SK-N-SH (cell line): ENCODE results near the gene CACNG3. TPM values are rescaled to one million over a fixed set of nuclear protein-coding genes. Genes with fewer than 3 reads are reported as not detected.
"Not testable (repeated sequence)": the region's sequence is repeated elsewhere in the genome, so short reads cannot be mapped to it uniquely, and the experiment has no call there.

Experiments
- CTCF ChIA-PET: fragments of 300-600, 350-600 bp; formaldehyde crosslinking; extraction: SDS; loops from one replicate; lab custom pipeline; 2021; lab: Yijun Ruan, JAX
- POLR2A ChIA-PET: fragments of 350-600 bp; sonication (Branson Sonifier 250); formaldehyde crosslinking; extraction: SDS; loops from one replicate; lab custom pipeline; 2020; ENCODE audit warnings: antibody characterized with exemption, inconsistent platforms; lab: Yijun Ruan, JAX
- DNase-seq: peaks from one replicate; pipeline ENCODE4 v3.0.0; 2012
- H2AFZ ChIP-seq: fragments of 200-600 bp; sonication (generic); 2 replicates; pipeline ENCODE4 v1.8.1; 2016; ENCODE audit warnings: antibody characterized with exemption, mild to moderate bottlenecking, low read depth
- H3F3A ChIP-seq: fragments of 200-600 bp; sonication (generic); replicated peaks from 2 replicates; pipeline ENCODE3; 2016; ENCODE audit warnings: antibody characterized with exemption, mild to moderate bottlenecking; ENCODE audit not compliant: insufficient read depth
- H3K27ac ChIP-seq, 2 experiments: fragments of 200-500 bp in 1 of 2; fragments of 200-600 bp in 1 of 2; sonication (Bioruptor generic) in 1 of 2; sonication (generic), shearing (Covaris generic) in 1 of 2; 2 replicates each; pipeline versions ENCODE4 v1.5.1 to v1.6.1; 2014 to 2016; ENCODE audit warnings: low read depth in 2 of 2, inconsistent platforms in 1 of 2, low read length in 1 of 2, mild to moderate bottlenecking in 1 of 2, mixed read lengths in 1 of 2
- H3K27me3 ChIP-seq: fragments of 200-600 bp; sonication (generic), shearing (Covaris generic); 2 replicates; pipeline ENCODE4 v1.6.1; 2016; ENCODE audit warnings: mixed run types; ENCODE audit not compliant: insufficient read depth
- H3K36me3 ChIP-seq, 2 experiments: fragments of 200-500 bp in 1 of 2; fragments of 200-600 bp in 1 of 2; sonication (Bioruptor generic) in 1 of 2; sonication (generic) in 1 of 2; replicated peaks in 1 of 2; 2 replicates each; pipeline versions ENCODE3 to v1.5.1; 2014 to 2016; ENCODE audit warnings: low read length in 1 of 2, mild to moderate bottlenecking in 1 of 2; ENCODE audit not compliant: insufficient read depth in 2 of 2, control insufficient read depth in 1 of 2
- H3K4me1 ChIP-seq, 2 experiments: fragments of 200-500 bp in 1 of 2; fragments of 200-600 bp in 1 of 2; sonication (Bioruptor generic) in 1 of 2; sonication (generic), shearing (Covaris generic) in 1 of 2; 2 replicates each; pipeline versions ENCODE4 v1.5.1 to v1.6.1; 2014 to 2016; ENCODE audit warnings: low read depth in 1 of 2, low read length in 1 of 2, mixed run types in 1 of 2; ENCODE audit not compliant: insufficient read depth in 2 of 2, control insufficient read depth in 1 of 2
- H3K4me2 ChIP-seq: fragments of 200-600 bp; sonication (generic), shearing (Covaris generic); 2 replicates; pipeline ENCODE4 v1.6.1; 2017; ENCODE audit warnings: mixed run types
- H3K4me3 ChIP-seq, 2 experiments: fragments of 200-500 bp in 1 of 2; fragments of 200-600 bp in 1 of 2; sonication (Bioruptor generic) in 1 of 2; sonication (generic), shearing (Covaris generic) in 1 of 2; 2 replicates each; pipeline versions ENCODE4 v1.5.1 to v1.8.1; 2014 to 2016; ENCODE audit warnings: low read depth in 2 of 2, inconsistent platforms in 1 of 2, low read length in 1 of 2, mild to moderate bottlenecking in 1 of 2, mixed read lengths in 1 of 2, moderate library complexity in 1 of 2
- H3K79me2 ChIP-seq: fragments of 200-600 bp; sonication (generic); 2 replicates; pipeline ENCODE4 v1.8.1; 2017; ENCODE audit warnings: mild to moderate bottlenecking; ENCODE audit not compliant: insufficient read depth
- H3K9ac ChIP-seq: fragments of 200-600 bp; sonication (generic); 2 replicates; pipeline ENCODE4 v1.6.1; 2017; ENCODE audit warnings: mixed run types
- H3K9me2 ChIP-seq: fragments of 200-600 bp; sonication (generic); 2 replicates; pipeline ENCODE4 v1.6.1; 2017; ENCODE audit warnings: mixed run types
- H3K9me3 ChIP-seq: fragments of 200-600 bp; sonication (generic); 2 replicates; pipeline ENCODE4 v1.6.1; 2017; ENCODE audit warnings: mixed run types, mild to moderate bottlenecking, moderate library complexity
- H4K20me1 ChIP-seq: fragments of 200-600 bp; sonication (generic); 2 replicates; pipeline ENCODE4 v1.6.1; 2017; ENCODE audit warnings: mild to moderate bottlenecking, mixed run types; ENCODE audit not compliant: insufficient read depth
- CHD2 ChIP-seq: fragments of 150-350 bp; IDR thresholded peaks from 2 replicates; pipeline ENCODE4 v1.6.1; 2018; ENCODE audit warnings: low read length; ENCODE audit not compliant: partially characterized antibody
- EZH2phosphoT487 ChIP-seq: fragments of 200-600 bp; sonication (generic); IDR thresholded peaks from 2 replicates; pipeline ENCODE4 v1.6.1; 2017; ENCODE audit warnings: low read depth, mixed run types, mild to moderate bottlenecking, antibody characterized with exemption, moderate library complexity, borderline replicate concordance
- GABPA ChIP-seq: IDR thresholded peaks from 2 replicates; pipeline ENCODE4 v1.4.0; 2012; ENCODE audit warnings: low read depth, mild to moderate bottlenecking
- GATA2 ChIP-seq: sonication (generic); formaldehyde crosslinking; IDR thresholded peaks from 2 replicates; pipeline ENCODE4 v1.5.0; 2020; ENCODE audit warnings: mild to moderate bottlenecking, missing genetic modification reagents
- JUND ChIP-seq: IDR thresholded peaks from 2 replicates; pipeline ENCODE4 v1.4.0; 2012
- MEF2A ChIP-seq: IDR thresholded peaks from 2 replicates; pipeline ENCODE4 v1.4.0; 2012; ENCODE audit warnings: low read depth, borderline replicate concordance
- NRF1 ChIP-seq: IDR thresholded peaks from 2 replicates; pipeline ENCODE4 v1.6.1; 2012; ENCODE audit warnings: low read depth, mild to moderate bottlenecking, low read length
- SIN3A ChIP-seq: IDR thresholded peaks from 2 replicates; pipeline ENCODE4 v1.6.1; 2012; ENCODE audit warnings: low read depth, mild to moderate bottlenecking, low read length, moderate library complexity, borderline replicate concordance
- SMC3 ChIP-seq: IDR thresholded peaks from 2 replicates; pipeline ENCODE4 v1.6.1; 2012; ENCODE audit warnings: low read depth, low read length, improper control_type of control experiment
- YY1 ChIP-seq: IDR thresholded peaks from 2 replicates; pipeline ENCODE4 v1.4.0; 2012; ENCODE audit warnings: low read depth, mild to moderate bottlenecking
- WGBS: methylation state at CpG from one replicate; pipeline ENCODE4 v1.1.6; 2017; ENCODE audit warnings: low lambda C conversion rate; 5-methylcytosine and 5-hydroxymethylcytosine counted together
- polyA plus RNA-seq, 3 experiments: library from polyadenylated mRNA; depleted of rRNA; stranded (reverse); fragments of >200 nt; gene quantifications; 2 replicates each; pipeline ENCODE4 v1.2.3, GENCODE V29; 2012
- TF ChIP-seq, protein P1 (sequence below): fragments of 150-350 bp; IDR thresholded peaks from 2 replicates; pipeline ENCODE4 v1.6.1; 2016; ENCODE audit warnings: mild to moderate bottlenecking, low read depth, low read length
- TF ChIP-seq, protein P2 (sequence below): IDR thresholded peaks from 2 replicates; pipeline ENCODE4 v1.4.0; 2012; ENCODE audit warnings: low read depth, borderline replicate concordance
- TF ChIP-seq, protein P3 (sequence below): fragments of 150-350 bp; IDR thresholded peaks from 2 replicates; pipeline ENCODE4 v1.6.1; 2017; ENCODE audit warnings: antibody characterized with exemption, low read length, low read depth, borderline replicate concordance
- TF ChIP-seq, protein P4 (sequence below): IDR thresholded peaks from 2 replicates; pipeline ENCODE4 v1.4.0; 2012; ENCODE audit warnings: low read depth

The CACNG3 gene
- polyA plus RNA-seq, 1 of the 3 experiments (the other 2 are of a cell fraction), result not detected

DNA sequence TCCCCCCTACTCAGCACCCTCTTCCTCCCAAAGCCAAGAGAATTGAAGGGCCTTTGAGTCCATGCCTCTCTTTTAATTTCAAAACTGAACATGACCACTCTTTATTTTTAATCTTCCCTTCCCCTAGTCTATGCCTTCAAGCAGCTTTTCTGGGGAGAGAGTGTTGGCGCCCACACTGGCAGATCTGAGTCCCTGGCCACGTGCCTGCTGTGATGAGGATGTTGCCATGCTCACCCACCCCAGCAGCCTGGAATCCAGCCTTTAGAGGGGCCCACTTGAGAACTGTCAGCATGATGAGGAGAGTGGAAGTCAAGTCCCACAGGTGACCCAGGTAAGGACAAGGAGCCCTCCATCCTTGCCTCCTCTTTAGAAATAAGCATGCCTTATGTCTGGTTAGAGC is 20.3 kb upstream of the CACNG3 start (continued):
- TF ChIP-seq, protein P1, sequence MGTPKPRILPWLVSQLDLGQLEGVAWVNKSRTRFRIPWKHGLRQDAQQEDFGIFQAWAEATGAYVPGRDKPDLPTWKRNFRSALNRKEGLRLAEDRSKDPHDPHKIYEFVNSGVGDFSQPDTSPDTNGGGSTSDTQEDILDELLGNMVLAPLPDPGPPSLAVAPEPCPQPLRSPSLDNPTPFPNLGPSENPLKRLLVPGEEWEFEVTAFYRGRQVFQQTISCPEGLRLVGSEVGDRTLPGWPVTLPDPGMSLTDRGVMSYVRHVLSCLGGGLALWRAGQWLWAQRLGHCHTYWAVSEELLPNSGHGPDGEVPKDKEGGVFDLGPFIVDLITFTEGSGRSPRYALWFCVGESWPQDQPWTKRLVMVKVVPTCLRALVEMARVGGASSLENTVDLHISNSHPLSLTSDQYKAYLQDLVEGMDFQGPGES, result no peak
- TF ChIP-seq JUND, result no peak
- no peak for TF ChIP-seq MEF2A
- TF ChIP-seq, protein P2, sequence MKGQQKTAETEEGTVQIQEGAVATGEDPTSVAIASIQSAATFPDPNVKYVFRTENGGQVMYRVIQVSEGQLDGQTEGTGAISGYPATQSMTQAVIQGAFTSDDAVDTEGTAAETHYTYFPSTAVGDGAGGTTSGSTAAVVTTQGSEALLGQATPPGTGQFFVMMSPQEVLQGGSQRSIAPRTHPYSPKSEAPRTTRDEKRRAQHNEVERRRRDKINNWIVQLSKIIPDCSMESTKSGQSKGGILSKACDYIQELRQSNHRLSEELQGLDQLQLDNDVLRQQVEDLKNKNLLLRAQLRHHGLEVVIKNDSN, result no peak
- TF ChIP-seq, protein P3, sequence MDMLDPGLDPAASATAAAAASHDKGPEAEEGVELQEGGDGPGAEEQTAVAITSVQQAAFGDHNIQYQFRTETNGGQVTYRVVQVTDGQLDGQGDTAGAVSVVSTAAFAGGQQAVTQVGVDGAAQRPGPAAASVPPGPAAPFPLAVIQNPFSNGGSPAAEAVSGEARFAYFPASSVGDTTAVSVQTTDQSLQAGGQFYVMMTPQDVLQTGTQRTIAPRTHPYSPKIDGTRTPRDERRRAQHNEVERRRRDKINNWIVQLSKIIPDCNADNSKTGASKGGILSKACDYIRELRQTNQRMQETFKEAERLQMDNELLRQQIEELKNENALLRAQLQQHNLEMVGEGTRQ, result no peak
- no peak for TF ChIP-seq SMC3
- no peak for TF ChIP-seq YY1

DNA sequence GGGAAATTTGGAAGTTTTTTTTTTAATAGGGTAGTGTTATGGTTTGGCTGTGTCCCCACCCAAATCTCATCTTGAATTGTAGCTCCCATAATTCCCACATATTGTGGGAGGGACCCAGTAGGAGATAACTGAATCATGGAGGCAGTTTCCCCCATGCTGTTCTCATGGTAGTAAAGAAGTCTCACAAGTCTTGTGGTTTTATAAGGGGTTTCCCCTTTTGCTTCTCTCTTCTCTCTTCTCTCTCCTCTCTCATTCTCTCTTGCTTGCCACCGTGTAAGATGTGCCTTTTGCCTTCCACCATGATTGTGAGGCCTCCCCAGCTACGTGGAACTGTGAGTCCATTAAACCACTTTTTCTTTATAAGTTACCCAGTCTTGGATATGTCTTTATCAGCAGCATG is 17.3 kb upstream of the CACNG3 start:
- H3K9me3 ChIP-seq, H2AFZ ChIP-seq, H3K9ac ChIP-seq, H3K27me3 ChIP-seq, H4K20me1 ChIP-seq, H3K9me2 ChIP-seq, H3K4me1 ChIP-seq, H3K4me3 ChIP-seq, H3K4me2 ChIP-seq, H3K79me2 ChIP-seq, POLR2A ChIA-PET, H3F3A ChIP-seq, DNase-seq, H3K27ac ChIP-seq, H3K36me3 ChIP-seq: not testable (repeated sequence)
- CTCF ChIA-PET, result interaction anchor here (2.3 kb wide), 1 partner anchor 14 kb away, joined by 8 read pairs; no protein-coding TSS in a partner anchor
- WGBS, result 2% methylated on average over 2 of the region's 2 CpGs

DNA sequence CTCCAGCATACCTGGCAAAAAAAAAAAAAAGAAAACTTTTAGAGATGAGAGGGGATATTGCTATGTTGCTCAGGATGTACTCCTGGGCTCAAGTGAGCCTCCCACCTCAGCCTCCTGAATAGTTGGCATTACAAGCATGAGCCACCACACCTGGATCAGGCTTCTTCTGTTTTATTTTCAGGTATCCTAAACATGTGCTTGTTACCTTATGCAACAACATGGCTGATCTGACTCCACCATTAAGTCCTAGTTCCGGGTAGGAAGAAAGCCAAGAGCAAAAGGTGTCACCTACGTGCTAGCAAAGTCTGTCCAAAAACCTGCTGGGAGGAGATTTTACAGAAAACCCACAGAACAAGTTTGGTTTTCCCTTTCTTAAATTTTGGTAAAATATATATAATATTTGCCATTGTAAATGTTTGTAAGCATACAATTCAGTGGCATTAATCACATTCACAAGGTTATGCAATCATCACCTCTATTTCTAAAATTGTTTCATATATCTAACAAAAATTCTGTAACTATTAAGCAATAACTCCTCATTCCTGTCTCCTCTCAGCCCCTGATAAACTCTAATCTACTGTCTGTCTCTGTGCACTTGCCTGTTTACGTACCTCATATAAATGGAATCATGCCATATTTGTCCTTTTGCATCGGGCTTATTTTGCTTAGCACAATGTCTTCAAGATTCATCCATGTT is 9.1 kb upstream of the CACNG3 start:
- Histone ChIP-seq H4K20me1 (no peaks in the 10 kb centered on the region), H3K36me3 (no peaks in the 10 kb centered on the region), H3K27me3 (no peaks in the 10 kb centered on the region), H3K4me1 (no peaks in the 10 kb centered on the region), H3K4me3 (no peak overlapping the region), H3K79me2 (no peaks in the 10 kb centered on the region), H2AFZ (no peak overlapping the region), H3F3A (no peaks in the 10 kb centered on the region), H3K27ac (no peak overlapping the region), H3K4me2 (no peak overlapping the region)
- CTCF ChIA-PET, result interaction anchor here (0.6 kb wide), 1 partner anchor 206 kb away, joined by 3 read pairs; no protein-coding TSS in a partner anchor
- WGBS, result 10% methylated on average over 4 of the region's 4 CpGs
- no peak for TF ChIP-seq EZH2phosphoT487
- TF ChIP-seq, protein P4, sequence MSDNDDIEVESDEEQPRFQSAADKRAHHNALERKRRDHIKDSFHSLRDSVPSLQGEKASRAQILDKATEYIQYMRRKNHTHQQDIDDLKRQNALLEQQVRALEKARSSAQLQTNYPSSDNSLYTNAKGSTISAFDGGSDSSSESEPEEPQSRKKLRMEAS, result no peak
- no peak for TF ChIP-seq CHD2
- no peak for TF ChIP-seq NRF1
- TF ChIP-seq SIN3A, result no peak
- no peak for TF ChIP-seq GATA2 (CRISPR knock-in tag)
- TF ChIP-seq, protein P2, result no peak
- TF ChIP-seq GABPA, result no peak
- TF ChIP-seq, all 33 proteins: peak for 0
- no peaks in the 10 kb centered on the region for H3K9me3 ChIP-seq
- no peak overlapping the region for H3K9ac ChIP-seq
- POLR2A ChIA-PET, result no interaction called here
- no peaks in the 10 kb centered on the region for H3K9me2 ChIP-seq
- no peak for DNase-seq
